Panc1 (cell line): ENCODE measurements around the gene LINGO1. TPM values are rescaled to one million over a fixed set of nuclear protein-coding genes. Genes with fewer than 3 reads are reported as not detected.

Source experiments
- ATAC-seq: fragments of 200-7000 bp; cut with Tn5 transposase; 2 replicates; pipeline ENCODE4 v1.9.1; 2020; ENCODE audit warnings: mild to moderate bottlenecking, moderate library complexity
- BruUV-seq: library from RNA; stranded (reverse); fragments of 400-500 nt; replicated peaks from 2 replicates; lab custom pipeline; 2021; lab: Mats Ljungman, UMichigan
- CTCF ChIA-PET: fragments of 300-600 bp; sonication (Branson Sonifier 250); formaldehyde crosslinking; loops from one replicate; lab custom pipeline; 2022; ENCODE audit warnings: antibody characterized with exemption; lab: Charles Lee
- POLR2A ChIA-PET: fragments of 300-600 bp; sonication (Branson Sonifier 250); formaldehyde crosslinking; loops from one replicate; lab custom pipeline; 2022; ENCODE audit warnings: antibody characterized with exemption; lab: Charles Lee
- DNase-seq: peaks from one replicate; pipeline ENCODE4 v3.0.0-alpha.2; 2010; ENCODE audit warnings: low read depth, low spot score
- H3K27ac ChIP-seq: 2 replicates; pipeline ENCODE4 v1.5.1; 2011; ENCODE audit warnings: mild to moderate bottlenecking, low read length, inconsistent platforms
- H3K27me3 ChIP-seq: fragments of 200-500 bp; sonication (Bioruptor generic); 2 replicates; pipeline ENCODE4 v1.6.0; 2014; ENCODE audit warnings: low read length, inconsistent platforms; ENCODE audit not compliant: control insufficient read depth, insufficient read depth
- H3K36me3 ChIP-seq: fragments of 200-500 bp; sonication (Bioruptor generic); 2 replicates; pipeline ENCODE4 v1.5.1; 2014; ENCODE audit warnings: inconsistent platforms, mild to moderate bottlenecking, low read length, moderate library complexity; ENCODE audit not compliant: control insufficient read depth, insufficient read depth
- H3K4me1 ChIP-seq: 2 replicates; pipeline ENCODE4 v1.5.1; 2011; ENCODE audit warnings: inconsistent platforms, mild to moderate bottlenecking, low read length, moderate library complexity; ENCODE audit not compliant: control insufficient read depth, insufficient read depth
- H3K4me3 ChIP-seq, 2 experiments: 2 replicates each; pipeline ENCODE4 v1.5.1; 2011 to 2012; ENCODE audit warnings: low read depth in 2 of 2, low read length in 2 of 2, mild to moderate bottlenecking in 2 of 2, inconsistent platforms in 1 of 2, moderate library complexity in 1 of 2
- H3K9me3 ChIP-seq: fragments of 200-500 bp; sonication (Bioruptor generic); 2 replicates; pipeline ENCODE4 v1.5.1; 2014; ENCODE audit warnings: low read depth, mild to moderate bottlenecking, inconsistent platforms, low read length, moderate library complexity; ENCODE audit not compliant: control insufficient read depth, insufficient read depth
- CTCF ChIP-seq: fragments of 450-650 bp; IDR thresholded peaks from 2 replicates; pipeline ENCODE4 v1.5.1; 2017; ENCODE audit warnings: mild to moderate bottlenecking
- POLR2AphosphoS5 ChIP-seq: IDR thresholded peaks from 2 replicates; pipeline ENCODE4 v1.6.1; 2012; ENCODE audit warnings: mild to moderate bottlenecking, low read depth, low read length, moderate library complexity
- REST ChIP-seq, 2 experiments: IDR thresholded peaks; 2 replicates each; pipeline ENCODE4 v1.6.1; 2011 to 2012; ENCODE audit warnings: low read depth in 2 of 2, control low read depth in 1 of 2, low read length in 1 of 2, mild to moderate bottlenecking in 1 of 2, moderate library complexity in 1 of 2; ENCODE audit not compliant: insufficient read depth in 1 of 2
- SIN3A ChIP-seq: IDR thresholded peaks from 2 replicates; pipeline ENCODE4 v1.6.1; 2012; ENCODE audit warnings: low read depth, mild to moderate bottlenecking, low read length, moderate library complexity, borderline replicate concordance; ENCODE audit not compliant: insufficient read depth
- TCF7L2 ChIP-seq: IDR thresholded peaks from 2 replicates; pipeline ENCODE4 v1.6.1; 2011; ENCODE audit warnings: mild to moderate bottlenecking, low read depth, low read length, inconsistent platforms
- in situ Hi-C: cut with HindIII; loops from 2 replicates; pipeline ENCODE4 v1.10.0; 2016; ENCODE audit warnings: low sequenced_read_pairs, low pct_unique_long_range_greater_than_20kb
- intact Hi-C: fragments of 100-400 bp; cut with micrococcal nuclease; formaldehyde crosslinking; loops from one replicate; pipeline ENCODE4 v1.10.0; 2022; ENCODE audit not compliant: unreplicated experiment
- total RNA-seq: library from RNA; stranded (reverse); gene quantifications from one replicate; pipeline ENCODE4 v1.2.1, GENCODE V29; 2021; ENCODE audit not compliant: unreplicated experiment

Gene LINGO1
- total RNA-seq, 1 experiment from 2014 or later: 18.2 TPM

- BruUV-seq: no TSS peak
- H3K27me3 ChIP-seq: peaks cover 9% of the 10 kb centered on the region
- no peaks in the 10 kb centered on the region for H3K4me1 ChIP-seq
- H3K9me3 ChIP-seq: no peaks in the 10 kb centered on the region
- CTCF ChIA-PET: no interaction called here
- POLR2A ChIA-PET: interaction anchor here (0.7 kb wide), 1 partner anchor 9 kb away, joined by 13 read pairs; no protein-coding TSS in a partner anchor
- in situ Hi-C loops: no loop called here
- H3K4me3 ChIP-seq: no peak overlapping the region
- intact Hi-C loops: no loop called here
- DNase-seq: no peak
- TF ChIP-seq CTCF (no peak), TCF7L2 (no peak), SIN3A (no peak), REST (IDR thresholded peaks at IDR 0.05; ENCODE audit: insufficient read depth in 1 of 2, low read depth in 2 of 2, low read length in 1 of 2) (no peak), POLR2AphosphoS5 (no peak)
- H3K36me3 ChIP-seq: no peaks in the 10 kb centered on the region
- ATAC-seq: 0 out of 2 replicates have a peak, but pooled peaks have one; percentile 24
- H3K27ac ChIP-seq: no peak overlapping the region
These were observed 38.0 kb upstream of the LINGO1 start for GRCh38 chr15:77670558-77671361.

GRCh38 chr15:77669896-77670295 lies 37.2 kb upstream of the LINGO1 start:
- Histone ChIP-seq H3K27ac (no peak overlapping the region), H3K36me3 (no peaks in the 10 kb centered on the region), H3K4me1 (no peaks in the 10 kb centered on the region), H3K9me3 (no peaks in the 10 kb centered on the region), H3K4me3 (no peak overlapping the region), H3K27me3 (peaks cover 4% of the 10 kb centered on the region)
- TF ChIP-seq SIN3A: no peak
- no peak for TF ChIP-seq CTCF
- no peak for TF ChIP-seq REST (IDR thresholded peaks at IDR 0.05; ENCODE audit: insufficient read depth in 1 of 2, low read depth in 2 of 2, low read length in 1 of 2)
- TF ChIP-seq TCF7L2: no peak
- no peak for TF ChIP-seq POLR2AphosphoS5
- in situ Hi-C loops (no loop called here), intact Hi-C loops (no loop called here)
- ChIA-PET POLR2A (no interaction called here), CTCF (no interaction called here)
- BruUV-seq: no TSS peak
- no peak for ATAC-seq
- DNase-seq: no peak
